ENCODE results near the gene IQGAP3.

DNA sequence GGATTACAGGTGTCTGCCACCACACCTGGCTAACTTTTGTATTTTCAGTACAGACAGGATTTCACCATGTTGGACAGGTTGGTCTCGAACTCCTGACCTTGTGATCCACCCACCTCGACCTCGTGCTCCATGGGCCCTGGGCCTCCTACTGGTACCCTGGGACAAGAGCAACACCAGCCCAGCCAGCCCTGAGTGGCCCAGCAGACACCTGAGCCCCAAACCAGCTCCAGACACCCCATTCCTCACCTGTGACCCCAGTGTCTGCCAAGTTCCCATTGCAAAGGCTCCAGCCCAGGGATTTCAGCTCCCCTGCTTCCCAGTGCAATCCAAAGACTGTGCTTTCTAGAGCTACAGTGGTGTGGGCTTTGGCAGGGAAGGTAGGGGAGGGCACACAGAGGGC, 86.4 kb downstream of the IQGAP3 start:
- TF ChIP-seq, protein P1, sequence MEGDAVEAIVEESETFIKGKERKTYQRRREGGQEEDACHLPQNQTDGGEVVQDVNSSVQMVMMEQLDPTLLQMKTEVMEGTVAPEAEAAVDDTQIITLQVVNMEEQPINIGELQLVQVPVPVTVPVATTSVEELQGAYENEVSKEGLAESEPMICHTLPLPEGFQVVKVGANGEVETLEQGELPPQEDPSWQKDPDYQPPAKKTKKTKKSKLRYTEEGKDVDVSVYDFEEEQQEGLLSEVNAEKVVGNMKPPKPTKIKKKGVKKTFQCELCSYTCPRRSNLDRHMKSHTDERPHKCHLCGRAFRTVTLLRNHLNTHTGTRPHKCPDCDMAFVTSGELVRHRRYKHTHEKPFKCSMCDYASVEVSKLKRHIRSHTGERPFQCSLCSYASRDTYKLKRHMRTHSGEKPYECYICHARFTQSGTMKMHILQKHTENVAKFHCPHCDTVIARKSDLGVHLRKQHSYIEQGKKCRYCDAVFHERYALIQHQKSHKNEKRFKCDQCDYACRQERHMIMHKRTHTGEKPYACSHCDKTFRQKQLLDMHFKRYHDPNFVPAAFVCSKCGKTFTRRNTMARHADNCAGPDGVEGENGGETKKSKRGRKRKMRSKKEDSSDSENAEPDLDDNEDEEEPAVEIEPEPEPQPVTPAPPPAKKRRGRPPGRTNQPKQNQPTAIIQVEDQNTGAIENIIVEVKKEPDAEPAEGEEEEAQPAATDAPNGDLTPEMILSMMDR (IDR thresholded peaks at IDR 0.05 in 8 of 11, conservative IDR thresholded peaks at IDR 0.05 in 3 of 11), result no peak
- TF ChIP-seq POLR2A (IDR thresholded peaks at IDR 0.05), result no peak
